HL-60/S4 treated with phorbol 12-myristate 13-acetate at 8.2 ng/mL for 4 days and 3 days (cell line): Measurements from ENCODE around the gene CALY.

Experiments used
- in situ Hi-C: fragments of 300-500 bp; cut with MboI; formaldehyde crosslinking; loops from 2 replicates; pipeline ENCODE4 v1.15.0; 2022; ENCODE audit warnings: low sequenced_read_pairs

The CALY gene

DNA sequence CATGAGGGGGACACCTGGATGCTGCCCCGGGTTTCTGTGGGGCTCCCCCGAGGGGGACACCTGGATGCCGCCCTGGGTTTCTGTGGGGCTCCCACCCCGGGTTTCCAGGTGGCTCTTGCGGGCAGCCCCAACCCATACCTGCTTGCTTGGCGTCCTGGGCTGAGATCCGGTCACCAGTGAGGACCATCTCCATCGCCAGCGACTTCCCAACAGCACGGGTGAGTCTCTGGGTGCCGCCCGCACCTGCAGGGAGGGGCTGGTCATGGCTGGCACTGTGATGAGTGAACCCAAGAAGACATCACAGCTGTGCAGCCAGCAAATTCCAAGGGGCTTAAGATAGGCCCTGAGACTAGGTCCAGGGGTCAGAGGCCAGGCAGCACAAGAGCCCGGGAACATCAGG, 30.1 kb upstream of the CALY start:
- in situ Hi-C loops: no loop called here

DNA sequence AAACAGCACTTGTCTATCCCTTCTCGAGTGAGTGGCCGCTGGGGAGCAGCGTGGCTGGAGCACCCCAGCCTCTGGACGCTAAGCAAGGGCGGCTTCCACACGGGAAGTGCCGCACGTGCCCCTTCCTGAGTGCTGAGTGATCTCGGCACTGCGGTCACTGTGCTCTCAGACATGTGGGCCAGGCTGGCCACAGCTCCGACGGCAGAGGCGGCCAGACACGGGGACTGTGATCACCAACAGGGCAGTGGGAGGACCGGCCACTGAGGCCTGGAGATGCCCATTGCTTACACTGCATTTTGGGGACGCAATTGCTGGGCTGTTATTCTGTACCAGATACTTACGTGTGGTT, 29.4 kb upstream of the CALY start:
- in situ Hi-C loops: no loop called here

DNA sequence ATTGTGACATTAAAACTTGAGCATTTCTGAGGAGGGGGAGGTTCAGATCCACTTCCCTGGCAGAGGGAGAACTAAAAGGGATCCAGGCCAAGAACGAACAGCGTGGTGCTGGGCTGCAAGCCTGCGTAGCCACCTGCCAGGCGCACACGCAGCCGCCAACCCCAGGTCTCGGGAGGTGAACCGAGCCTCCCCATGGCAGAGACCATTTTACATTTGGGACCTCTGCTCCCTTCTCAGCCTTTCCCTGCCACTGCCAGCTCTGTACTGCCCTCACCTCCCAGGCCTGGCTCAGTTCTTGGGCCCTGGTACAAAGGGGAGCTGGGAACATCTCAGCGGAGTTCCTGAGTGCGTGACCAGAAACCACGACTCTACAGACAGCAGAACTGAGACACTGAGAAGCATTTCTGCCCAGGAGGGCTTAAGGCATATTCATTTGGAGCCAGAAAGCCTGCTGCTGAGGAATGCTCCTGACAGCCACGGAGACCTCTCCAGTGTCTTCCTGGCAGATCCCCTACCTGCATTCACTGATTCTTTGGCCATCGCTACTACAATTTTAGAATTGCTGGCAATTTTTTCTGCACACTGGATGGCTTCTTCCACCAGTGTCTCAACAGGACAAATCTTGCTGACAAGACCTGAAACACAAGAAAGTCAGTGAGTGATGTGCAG, 28.9 kb upstream of the CALY start:
- in situ Hi-C loops: no loop called here

DNA sequence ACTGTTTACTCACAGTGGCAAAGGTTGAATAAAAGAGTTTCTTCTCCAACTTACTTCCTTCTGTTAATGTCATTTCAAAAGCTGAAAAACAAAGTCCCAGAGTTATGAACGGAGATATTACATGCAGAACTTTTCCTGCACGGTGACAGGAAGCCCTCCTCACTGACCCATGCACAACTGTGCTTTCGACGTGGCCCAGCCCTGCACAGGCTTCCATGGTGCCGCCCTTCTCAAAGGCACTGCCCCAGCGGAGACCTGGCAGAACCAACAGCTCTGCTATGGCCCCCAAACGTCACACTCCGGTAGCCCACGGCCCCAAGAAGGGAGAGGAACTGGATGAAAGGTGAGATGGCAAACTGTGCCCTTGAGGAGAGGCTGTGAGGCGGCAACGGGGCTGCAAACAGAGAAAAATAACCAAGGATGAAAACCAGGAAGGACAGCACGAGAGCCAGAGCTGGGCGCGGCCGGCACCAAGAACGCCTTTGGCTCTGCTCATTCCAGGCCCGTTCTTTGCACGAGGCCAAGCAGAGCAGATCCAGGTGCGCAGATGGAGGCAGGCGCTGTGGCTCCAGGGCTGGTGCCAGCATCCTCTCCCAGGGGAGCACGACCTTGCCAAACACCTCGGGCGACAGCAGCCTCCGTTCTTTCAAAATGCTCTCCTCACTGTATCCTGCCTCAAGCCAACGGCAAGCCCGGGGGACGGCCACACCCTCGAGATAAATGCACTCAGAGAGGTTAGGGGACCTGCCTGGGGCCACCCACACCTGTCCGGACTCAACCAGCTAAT, 28.1 kb upstream of the CALY start:
- in situ Hi-C loops: no loop called here

DNA sequence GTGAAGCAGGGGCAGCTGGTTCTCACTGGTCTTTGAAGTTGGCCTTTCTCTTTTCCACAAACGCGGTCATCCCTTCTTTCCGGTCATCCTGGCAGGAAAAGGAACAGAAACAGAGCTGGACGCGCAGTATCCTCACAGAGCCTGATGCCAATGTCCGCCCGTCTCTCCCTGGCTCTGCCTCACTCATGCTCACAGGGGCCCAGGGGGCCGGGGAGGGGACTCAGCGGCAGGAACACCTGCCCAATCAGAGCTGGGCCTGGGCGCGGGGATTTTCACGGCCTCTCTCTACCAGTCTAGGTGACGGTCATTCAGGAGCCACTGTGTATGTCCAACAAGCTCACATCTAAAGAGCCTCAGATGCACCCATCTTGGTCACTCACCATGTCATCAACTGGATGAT, 26.1 kb upstream of the CALY start:
- in situ Hi-C loops: no loop called here

DNA sequence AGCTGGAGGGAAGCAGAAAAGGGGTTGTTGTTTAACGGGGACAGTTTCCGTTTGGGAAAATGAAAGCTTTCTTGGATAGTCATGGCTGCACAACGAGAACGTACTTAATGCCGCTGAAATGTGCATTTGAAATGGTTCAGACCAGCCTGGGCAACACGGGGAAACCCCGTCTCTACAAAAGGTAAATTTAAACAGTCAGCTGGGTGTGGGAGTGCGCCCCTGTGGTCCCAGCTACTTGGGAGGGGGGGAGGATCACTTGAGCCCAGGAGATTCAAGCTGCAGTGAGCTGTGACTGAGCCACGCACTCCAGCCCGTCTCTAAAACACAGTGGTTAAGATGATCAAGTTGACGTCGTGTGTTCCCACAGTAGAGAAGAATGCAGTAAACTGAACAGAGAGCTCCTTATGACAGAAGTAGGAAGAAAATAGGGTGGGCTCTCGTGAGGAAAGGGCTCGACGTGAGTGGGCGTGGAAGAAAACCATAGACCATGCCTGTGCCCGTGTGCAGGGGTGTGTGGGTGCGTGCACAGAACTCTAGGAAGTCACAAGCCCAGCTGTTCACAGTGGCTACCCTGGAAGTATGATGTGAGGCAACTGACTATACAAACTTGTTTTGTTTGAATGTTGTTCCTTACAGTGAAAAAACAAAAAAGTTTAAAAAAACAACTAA, 25.2 kb upstream of the CALY start:
- in situ Hi-C loops: no loop called here

DNA sequence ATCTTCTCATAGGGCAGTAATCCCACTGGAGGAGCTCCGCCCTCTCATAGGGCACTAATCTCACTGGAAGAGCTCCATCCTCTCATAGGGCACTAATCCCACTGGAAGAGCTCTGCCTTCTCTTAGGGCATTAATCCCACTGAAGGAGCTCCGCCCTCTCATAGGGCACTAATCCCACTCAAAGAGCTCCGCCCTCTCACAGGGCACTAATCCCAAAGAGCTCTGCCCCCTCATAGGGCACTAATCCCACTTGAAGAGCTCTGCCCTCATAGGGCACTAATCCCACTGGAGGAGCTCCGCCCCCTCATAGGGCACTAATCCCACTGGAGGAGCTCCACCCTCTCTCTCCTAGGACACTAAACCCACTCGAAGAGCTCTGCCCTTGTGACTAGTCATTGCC, 24.5 kb upstream of the CALY start:
- in situ Hi-C loops: no loop called here

DNA sequence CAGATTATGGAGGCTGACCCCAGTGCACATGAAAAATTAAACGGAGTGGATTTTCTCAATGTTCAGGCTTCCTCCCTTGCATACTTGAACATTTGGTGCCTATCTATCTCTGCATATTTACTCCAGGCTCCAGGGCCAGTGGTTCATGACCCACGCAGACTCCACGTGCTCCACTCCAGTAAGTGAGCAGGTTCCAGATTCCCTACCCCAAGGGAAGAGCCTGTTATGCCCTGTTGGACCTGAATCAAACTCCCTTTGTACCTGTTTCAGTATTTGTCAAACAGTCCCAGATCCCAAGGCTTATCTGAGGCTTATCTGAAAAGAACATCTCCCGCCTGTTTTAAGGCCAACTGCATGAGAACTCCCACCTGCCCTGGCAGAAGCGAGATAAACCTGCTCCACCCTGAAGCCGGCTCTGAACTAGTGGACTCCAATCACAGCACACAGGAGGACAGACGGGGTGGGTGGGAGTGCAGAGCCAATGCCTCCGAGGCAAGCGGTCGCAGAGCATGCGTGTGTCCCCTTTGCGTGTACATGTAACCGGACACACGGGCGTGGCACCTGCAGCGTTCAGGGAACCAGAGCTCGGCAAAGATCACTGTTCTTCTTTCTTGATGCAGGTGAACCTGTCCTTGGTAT, 23.4 kb upstream of the CALY start:
- in situ Hi-C loops: no loop called here

DNA sequence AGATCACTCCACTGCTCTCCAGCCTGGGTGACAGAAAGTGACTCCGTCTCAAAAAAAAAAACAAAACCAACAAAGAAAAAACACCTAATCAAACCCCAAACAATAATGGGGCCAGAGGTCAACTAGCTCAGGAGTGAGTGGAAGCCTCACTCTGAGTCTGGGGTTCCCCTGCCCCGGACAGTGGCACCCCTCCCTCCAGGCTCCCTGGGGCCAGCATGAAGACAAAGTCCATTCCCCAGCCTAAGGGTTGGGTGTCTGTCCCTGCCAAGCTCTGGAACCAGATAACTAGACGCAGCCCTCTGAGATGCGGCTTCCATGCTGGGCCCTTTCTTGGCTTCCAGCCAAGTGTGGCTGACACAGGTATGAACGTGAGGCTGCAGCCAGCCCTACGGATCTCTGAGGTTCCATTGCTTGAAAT, 22.9 kb upstream of the CALY start:
- in situ Hi-C loops: no loop called here

DNA sequence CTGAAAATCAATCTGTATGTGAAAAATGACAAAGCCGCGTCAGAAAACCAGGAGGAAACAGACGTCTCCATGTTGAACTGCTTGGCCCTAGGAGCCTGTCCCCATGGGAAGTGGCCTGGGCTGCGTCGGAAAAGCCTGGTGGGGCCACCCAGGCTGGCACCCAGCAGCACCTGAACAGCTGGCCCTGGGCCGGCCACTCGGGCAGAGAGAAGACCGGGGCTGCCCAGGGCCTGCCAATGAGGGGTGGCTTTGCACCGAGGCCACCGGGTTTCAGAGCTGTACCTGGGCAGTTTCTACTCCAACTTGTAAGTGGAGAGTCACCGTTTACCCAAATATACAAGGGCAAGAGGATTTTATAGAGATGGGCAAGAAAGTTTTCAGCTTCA, 22.2 kb upstream of the CALY start:
- in situ Hi-C loops: no loop called here

DNA sequence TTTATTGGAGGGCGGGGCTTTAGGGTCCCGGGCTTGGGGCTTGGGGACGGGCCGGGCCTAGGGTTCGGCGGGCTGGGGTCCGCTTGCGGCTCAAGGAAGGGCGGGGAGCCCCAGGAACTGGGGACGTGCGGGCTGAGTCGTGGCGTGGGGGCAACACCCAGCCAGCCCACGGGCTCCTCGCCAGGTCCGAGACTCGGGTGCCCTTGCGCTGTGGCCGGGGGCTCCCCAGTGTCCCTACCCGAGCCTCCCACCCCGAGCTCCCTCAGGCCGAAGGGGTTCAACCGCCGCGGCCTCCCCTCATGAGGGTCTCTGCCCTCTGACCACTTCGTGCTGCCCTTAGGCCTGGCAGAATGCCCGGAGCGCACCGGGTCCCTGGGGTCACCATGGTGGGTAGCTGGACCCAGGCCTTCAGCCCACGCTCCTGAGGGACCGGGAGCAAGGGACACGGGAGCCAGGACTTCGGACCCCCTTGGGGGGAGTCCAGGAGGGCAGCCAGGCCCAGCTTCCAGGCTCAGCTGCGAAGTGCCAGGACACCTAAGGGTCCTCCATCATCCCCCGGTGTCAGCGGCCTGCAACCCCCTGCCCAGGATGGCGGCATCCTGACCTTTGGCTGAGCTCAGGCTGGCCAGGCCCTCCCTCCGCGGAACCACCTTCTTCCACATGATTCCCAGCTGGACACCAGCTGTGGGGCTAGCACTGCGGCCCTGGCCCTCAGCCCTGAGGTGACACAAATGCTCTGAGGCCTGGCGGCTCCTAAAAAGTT, 21.6 kb upstream of the CALY start:
- in situ Hi-C loops: no loop called here

DNA sequence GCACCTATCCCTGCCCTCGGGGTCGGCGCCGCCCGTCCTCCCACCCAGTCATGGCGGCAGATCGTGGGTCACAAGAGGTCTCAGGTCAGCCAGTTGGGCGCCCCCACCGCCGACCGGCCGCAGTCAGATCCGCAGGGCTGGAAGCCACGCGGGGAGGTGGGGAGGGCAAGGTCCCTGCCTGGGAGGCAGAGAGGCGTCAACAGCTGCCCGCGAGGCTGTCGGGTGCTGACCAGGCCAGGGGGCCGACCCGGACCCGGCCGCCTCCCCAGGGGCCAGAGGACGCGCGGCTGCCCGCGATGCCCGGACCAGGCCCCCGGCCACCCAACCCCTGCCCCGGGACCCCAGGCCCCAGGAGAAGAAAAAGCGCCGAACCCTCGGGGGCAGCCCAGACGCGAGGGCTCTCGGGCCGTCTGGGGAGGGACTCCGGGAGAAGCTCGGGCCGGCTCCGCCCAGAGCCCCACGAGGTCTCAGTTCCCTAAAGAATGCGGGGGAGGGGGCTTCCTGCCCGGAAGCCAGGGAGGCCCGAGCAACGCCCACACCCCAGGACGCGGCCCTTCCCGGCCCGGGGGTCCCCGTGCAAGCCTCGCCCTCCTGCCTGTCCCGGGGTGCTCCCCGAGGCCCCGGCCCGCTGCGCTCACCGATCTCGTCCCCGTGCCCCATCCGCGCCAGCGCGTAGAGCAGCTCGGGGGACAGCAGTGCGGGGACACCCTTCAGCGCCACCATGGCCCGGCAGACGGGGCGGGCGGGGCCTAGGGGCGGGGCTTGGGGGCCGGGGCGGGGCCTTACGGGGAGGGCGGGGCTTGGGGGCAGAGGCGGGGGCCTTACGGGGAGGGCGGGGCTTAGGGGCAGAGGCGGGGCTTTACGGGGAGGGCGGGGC, 20.8 kb upstream of the CALY start, which contains the start of gene FUOM:
Gene FUOM, minus strand, starts transcription at position 735 of the 877 bp plus-strand sequence. Its CDS starts 12 bp downstream, at position 723.
- in situ Hi-C loops: no loop called here

DNA sequence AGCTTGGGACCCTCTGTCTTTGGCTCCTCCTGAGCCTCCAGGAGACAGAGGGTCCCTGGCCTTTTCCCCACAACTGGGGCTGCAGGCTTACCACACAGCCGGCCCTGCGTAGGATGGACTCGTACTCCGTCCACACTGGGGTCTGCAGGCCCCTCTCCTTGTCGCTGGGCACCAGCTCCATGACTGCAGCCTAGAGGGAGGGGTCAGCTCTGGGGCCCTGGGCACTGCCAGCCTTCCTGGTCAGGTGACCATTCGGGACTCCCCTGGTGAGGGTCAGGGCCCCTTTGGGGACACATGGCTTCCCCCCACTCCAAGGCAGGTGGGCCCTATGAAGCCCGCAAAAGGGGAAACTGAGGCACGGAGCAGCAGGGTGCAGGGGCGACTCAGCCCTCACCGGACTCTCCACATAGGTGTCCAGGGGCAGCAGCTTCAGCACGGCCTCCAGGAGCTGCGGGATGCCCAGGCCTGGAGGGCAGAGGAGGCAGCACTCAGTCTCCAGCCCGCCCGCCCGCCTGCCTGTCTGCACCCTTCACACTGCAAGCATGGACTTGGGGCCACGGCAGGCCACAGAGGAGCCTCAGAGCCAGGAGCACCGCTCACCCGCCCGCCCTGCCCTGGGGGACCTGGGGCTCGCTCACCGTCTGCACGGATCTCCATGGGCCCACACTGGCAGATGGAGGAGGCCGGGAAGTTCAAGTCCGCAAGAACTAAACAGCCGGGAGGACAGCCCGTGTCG, 20.0 kb upstream of the CALY start:
- in situ Hi-C loops: no loop called here

DNA sequence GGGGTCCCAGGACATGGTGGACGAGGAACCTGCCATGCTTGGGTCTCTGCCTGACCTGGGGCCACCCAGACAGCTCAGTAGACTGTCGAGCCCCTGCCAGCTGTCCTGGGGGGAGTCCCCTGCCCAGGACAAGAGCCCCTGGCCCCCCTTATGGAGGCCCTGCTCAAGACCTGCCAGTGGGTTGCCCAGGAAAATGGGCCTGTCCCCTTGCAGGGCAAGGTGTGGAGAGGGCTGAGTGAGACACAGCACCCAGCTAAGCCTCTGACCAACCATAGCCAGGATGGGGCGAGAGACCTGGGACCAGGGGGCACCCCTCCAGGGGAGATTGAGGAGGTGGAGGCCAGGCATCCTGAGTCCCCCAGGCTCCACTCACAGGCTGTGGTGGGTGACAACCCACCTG, 19.3 kb upstream of the CALY start:
- in situ Hi-C loops: no loop called here

DNA sequence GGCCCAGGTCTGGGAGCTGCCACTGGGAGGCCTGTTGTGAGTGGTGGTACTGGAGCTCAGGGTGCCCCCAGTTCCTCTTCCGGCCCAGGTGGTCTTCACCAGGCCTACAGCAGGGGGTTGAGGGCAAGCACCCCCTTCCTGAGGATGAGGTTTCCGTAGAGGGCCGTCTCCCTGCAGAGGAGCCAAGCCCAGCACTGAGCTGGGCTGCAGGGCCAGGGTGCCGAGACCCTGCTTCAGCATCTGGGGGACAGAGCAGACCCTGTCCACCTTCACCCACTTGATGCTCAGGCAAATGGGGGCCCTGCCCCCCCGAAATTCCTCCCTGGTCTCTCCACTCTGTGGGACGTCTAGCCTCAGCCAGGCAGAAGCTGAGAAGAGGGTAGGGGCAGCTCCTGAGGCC, 18.6 kb upstream of the CALY start:
- in situ Hi-C loops: no loop called here

DNA sequence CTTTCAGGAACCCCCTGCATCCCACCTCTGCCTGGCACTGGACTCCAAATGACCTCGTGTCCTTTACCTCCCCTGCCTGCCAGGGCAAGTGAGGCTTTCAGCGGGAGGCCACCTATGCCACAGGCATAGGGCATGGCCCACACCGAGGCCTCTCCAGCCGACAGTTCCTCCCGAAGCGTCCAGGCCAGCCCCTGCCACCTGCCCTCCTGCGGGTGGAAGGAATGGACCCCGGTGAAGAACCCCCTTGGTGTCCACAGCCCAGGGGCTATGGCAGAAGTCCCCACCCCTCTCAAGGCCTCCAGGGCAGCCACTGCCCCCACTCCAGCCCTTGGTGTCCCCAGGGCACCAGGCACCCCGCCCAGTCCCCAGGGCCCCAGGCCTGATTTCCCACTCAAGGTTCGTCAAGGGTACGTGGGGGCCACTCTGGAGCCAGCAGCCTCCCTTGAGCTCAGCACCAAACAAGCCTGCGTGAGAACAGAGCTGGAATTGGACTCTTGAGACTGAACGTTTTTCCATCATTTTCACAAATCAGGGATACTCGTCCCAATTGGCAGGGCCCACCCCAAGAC, 18.1 kb upstream of the CALY start:
- in situ Hi-C loops: no loop called here

DNA sequence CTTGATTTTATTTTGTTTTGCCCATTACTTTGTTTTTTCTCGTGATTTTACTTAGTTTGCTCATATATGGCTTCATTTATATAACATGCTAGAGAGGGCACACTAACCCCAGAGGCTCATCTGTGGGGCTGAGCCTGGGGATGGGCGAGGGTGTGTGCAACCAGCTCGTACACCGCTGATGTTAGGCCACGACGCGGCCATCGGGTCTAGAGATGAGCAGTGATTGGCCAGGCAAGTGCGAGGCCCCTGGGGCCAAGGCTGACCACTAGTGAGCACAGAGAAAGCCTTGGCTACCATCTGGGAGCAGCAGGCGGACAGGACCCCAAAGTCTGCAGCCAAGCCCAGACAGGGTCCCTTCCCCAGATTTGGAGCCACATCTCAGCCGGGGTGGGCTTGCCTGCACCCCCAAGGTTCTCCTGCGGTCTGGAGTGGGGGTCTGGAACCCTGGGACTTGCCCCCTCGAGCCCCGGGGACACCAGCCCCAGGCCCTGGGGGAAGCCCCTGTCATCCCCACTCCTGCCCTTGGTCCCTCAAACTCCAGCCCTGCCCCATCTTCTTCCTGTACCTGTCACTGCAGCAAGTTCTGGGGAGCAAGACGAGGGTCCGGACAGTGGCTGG, 17.4 kb upstream of the CALY start:
- in situ Hi-C loops: no loop called here

DNA sequence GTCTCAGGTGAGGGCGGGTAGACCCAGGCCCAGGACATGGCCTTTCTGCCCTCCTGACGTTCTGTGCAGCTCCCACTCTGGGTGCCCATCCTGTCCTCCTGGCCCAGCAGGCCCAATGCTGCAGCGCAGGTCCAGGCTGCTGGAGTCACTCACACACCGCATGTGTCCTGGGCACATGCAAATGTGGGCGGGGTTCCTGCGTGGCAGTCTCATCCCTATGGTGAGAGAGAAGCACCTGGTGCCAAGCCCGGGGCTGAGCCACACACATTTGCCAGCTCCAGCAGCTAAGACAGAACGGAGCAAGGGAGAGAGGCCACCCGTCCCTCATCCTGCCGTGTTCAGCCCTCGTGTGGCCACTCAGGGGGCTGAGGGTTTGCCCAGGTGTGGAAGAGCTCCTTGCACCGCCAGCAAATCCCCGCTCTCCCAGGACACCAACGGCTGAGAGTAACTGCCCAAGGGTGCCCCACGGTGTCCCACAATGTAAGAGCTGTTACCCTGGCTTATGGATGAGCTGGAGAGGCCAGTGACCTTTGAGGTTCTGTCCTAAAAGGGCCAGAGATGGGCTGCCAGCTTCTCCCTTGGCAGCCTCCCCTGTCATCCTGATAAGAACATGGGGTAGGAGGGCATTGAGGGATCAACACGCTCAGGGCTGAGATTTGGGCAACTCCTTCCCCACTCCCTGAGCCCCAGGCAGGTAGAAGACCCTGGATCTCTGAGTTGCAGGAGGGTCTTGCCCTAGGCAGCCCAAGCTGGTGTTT, 16.7 kb upstream of the CALY start:
- in situ Hi-C loops: no loop called here
